ENCODE results near the gene LIPC. TPM values are rescaled to one million over a fixed set of nuclear protein-coding genes. Genes with fewer than 3 reads are reported as not detected.

LIPC gene
- total RNA-seq, 1 experiment from 2014 or later: not detected

- ChIA-PET POLR2A (ENCODE audit: low non-redundant PET) (no interaction called here), CTCF (no interaction called here)
- no peaks in the 10 kb centered on the region for H3K36me3 ChIP-seq (ENCODE audit: insufficient read depth, low read length, poor library complexity, severe bottlenecking)
- intact Hi-C loops (cut with micrococcal nuclease; ENCODE audit: unreplicated experiment): no loop called here
- H3K27ac ChIP-seq (ENCODE audit: low read depth, low read length, poor library complexity, severe bottlenecking): no peak overlapping the region
- H3K9me3 ChIP-seq (ENCODE audit: low read depth, low read length, poor library complexity, severe bottlenecking): no peaks in the 10 kb centered on the region
- no peaks in the 10 kb centered on the region for H3K4me1 ChIP-seq (ENCODE audit: insufficient read depth, low read length, poor library complexity, severe bottlenecking)
- no peak for DNase-seq (ENCODE audit: low spot score)
- TF ChIP-seq CTCF (conservative IDR thresholded peaks at IDR 0.05; ENCODE audit: low read depth, low read length) (no peak), EZH2 (IDR thresholded peaks at IDR 0.05; ENCODE audit: borderline replicate concordance, low read depth, low read length, poor library complexity, severe bottlenecking) (no peak)
- H3K4me3 ChIP-seq (ENCODE audit: low read depth, low read length, poor library complexity, severe bottlenecking): no peak overlapping the region
- BruUV-seq (replicated peaks): no TSS peak
- no peaks in the 10 kb centered on the region for H3K27me3 ChIP-seq (replicated peaks; ENCODE audit: insufficient read depth, low read depth, low read length, poor library complexity)
These were observed 137.7 kb downstream of the LIPC start for GRCh38 chr15:58569455-58569854.

GRCh38 chr15:58571491-58571890 lies 139.7 kb downstream of the LIPC start:
- ChIA-PET CTCF (no interaction called here), POLR2A (ENCODE audit: low non-redundant PET) (no interaction called here)
- H3K4me1 ChIP-seq (ENCODE audit: insufficient read depth, low read length, poor library complexity, severe bottlenecking): no peaks in the 10 kb centered on the region
- no peaks in the 10 kb centered on the region for H3K9me3 ChIP-seq (ENCODE audit: low read depth, low read length, poor library complexity, severe bottlenecking)
- BruUV-seq (replicated peaks): no TSS peak
- intact Hi-C loops (cut with micrococcal nuclease; ENCODE audit: unreplicated experiment): no loop called here
- no peak for DNase-seq (ENCODE audit: low spot score)
- H3K27ac ChIP-seq (ENCODE audit: low read depth, low read length, poor library complexity, severe bottlenecking): no peak overlapping the region
- no peaks in the 10 kb centered on the region for H3K36me3 ChIP-seq (ENCODE audit: insufficient read depth, low read length, poor library complexity, severe bottlenecking)
- H3K27me3 ChIP-seq (replicated peaks; ENCODE audit: insufficient read depth, low read depth, low read length, poor library complexity): no peaks in the 10 kb centered on the region
- TF ChIP-seq CTCF (conservative IDR thresholded peaks at IDR 0.05; ENCODE audit: low read depth, low read length) (no peak), EZH2 (IDR thresholded peaks at IDR 0.05; ENCODE audit: borderline replicate concordance, low read depth, low read length, poor library complexity, severe bottlenecking) (no peak)
- H3K4me3 ChIP-seq (ENCODE audit: low read depth, low read length, poor library complexity, severe bottlenecking): no peak overlapping the region

- no peak for TF ChIP-seq EZH2 (IDR thresholded peaks at IDR 0.05; ENCODE audit: borderline replicate concordance, low read depth, low read length, poor library complexity, severe bottlenecking)
- TF ChIP-seq CTCF (conservative IDR thresholded peaks at IDR 0.05; ENCODE audit: low read depth, low read length): no peak
- no peaks in the 10 kb centered on the region for H3K27me3 ChIP-seq (replicated peaks; ENCODE audit: insufficient read depth, low read depth, low read length, poor library complexity)
- H3K4me1 ChIP-seq (ENCODE audit: insufficient read depth, low read length, poor library complexity, severe bottlenecking): no peaks in the 10 kb centered on the region
- no peak for DNase-seq (ENCODE audit: low spot score)
- H3K4me3 ChIP-seq (ENCODE audit: low read depth, low read length, poor library complexity, severe bottlenecking): no peak overlapping the region
- H3K27ac ChIP-seq (ENCODE audit: low read depth, low read length, poor library complexity, severe bottlenecking): no peak overlapping the region
- H3K9me3 ChIP-seq (ENCODE audit: low read depth, low read length, poor library complexity, severe bottlenecking): no peaks in the 10 kb centered on the region
- intact Hi-C loops (cut with micrococcal nuclease; ENCODE audit: unreplicated experiment): no loop called here
- ChIA-PET CTCF (no interaction called here), POLR2A (ENCODE audit: low non-redundant PET) (no interaction called here)
- H3K36me3 ChIP-seq (ENCODE audit: insufficient read depth, low read length, poor library complexity, severe bottlenecking): no peaks in the 10 kb centered on the region
- no TSS peak for BruUV-seq (replicated peaks)
These were observed 140.7 kb downstream of the LIPC start for GRCh38 chr15:58572521-58572920.

Measured in A673 (cell line).